Measurements from ENCODE around the gene C10orf143. TPM values are rescaled to one million over a fixed set of nuclear protein-coding genes. Genes with fewer than 3 reads are reported as not detected.

Gene C10orf143
- total RNA-seq, 2 donors from 2014 or later: 3.1 to 3.2 TPM

DNA sequence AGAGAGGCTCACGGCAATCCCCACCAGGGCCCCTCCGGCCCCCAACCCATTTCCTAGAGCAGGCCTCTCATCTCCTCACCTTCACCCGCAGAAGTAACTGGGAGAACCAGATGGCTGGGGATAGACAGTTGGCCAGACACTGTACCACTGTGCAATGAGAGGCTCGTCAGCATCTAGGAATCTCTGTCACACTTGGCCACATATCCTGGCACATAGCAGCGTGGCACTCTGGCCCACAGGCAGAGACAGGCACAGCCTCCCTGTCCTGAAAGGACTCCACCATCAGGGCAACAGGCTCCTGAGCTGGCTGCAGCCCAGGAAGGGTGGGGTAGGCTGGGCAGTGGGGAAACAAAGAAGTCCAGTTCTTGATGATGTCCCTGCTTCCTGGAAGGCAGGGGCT is 45.8 kb downstream of the C10orf143 start:
- no peak for DNase-seq (ENCODE audit: low spot score)
- intact Hi-C loops (cut with DNase I): no loop called here

DNA sequence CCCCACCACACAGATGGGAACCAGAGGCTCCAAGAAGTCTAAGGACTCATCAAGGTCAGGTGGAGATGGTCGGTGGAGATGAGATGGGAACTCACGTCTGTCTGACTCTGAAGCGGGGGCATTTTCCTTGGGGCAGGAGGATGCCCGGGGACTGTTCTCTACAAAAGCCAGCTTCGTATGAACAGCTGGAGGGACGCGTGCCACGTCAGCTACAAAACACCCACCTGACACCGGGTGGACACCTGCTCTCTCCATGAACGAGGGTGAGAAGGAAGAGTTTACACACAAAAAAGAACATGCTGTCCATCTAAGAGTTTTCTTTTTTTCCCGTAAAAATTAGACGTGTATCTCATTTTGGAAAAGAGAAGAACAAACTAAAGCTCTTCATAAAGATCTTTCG is 47.7 kb downstream of the C10orf143 start:
- intact Hi-C loops (cut with DNase I): no loop called here
- DNase-seq (ENCODE audit: low spot score): no peak

DNA sequence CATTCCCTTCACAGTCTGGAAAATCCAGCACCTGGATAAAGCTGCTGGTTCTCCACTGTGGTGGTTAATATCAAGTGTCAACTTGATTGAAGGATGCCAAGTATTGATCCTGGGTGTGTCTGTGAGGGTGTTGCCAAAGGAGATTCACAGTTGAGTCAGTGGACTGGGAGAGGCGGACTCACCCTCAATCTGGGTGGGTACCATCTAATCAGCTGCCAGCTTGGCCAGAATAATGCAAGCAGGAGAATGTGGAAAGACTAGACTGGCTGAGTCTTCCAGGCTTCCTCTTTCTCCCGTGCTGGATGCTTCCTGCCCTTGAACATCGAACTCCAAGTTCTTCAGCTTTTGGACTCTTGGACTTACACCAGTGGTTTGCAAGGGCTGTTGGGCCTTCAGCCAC is 48.4 kb downstream of the C10orf143 start:
- DNase-seq (ENCODE audit: low spot score): no peak
- intact Hi-C loops (cut with DNase I): no loop called here

DNA sequence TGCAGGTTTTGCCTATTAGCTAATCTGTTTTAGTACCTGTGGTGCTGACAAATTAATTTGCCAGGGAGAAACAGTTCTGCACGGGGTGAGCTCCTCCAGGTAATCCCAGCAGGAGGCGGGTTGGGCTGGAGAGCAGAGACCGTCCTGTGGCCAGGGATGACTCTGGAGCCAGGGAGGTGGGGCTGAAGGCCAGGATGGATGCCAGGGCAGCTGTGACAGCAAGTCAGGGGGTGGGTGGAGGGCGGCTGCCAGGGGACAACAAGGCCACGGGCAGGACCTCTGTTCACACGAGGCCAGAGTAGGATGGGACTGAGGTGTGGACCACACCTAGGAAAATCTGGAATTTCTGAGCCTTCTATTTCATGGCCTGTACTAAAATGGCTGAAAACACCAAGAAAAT is 48.9 kb downstream of the C10orf143 start:
- peak; percentile 52 for DNase-seq (ENCODE audit: low spot score)
- intact Hi-C loops (cut with DNase I): no loop called here

DNA sequence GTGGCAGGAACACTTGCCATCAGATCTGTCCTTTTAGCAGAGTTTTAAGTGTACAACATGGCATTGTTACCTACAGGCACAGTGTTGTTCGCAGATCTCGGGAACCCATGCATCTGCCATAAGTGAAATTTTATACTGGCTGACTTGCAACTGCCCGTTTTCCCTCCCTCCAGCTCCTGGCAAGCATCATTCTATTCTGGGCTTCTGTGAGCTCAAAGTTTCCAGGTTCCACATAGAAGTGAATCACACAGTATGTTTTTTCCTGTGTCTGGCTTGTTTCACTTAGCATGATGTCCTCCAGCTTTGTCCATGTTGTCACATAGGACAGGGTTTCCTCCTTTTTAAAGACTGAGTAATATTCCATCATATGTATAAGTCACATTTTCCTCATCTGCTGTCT is 56.6 kb downstream of the C10orf143 start:
- DNase-seq (ENCODE audit: low spot score): no peak
- intact Hi-C loops (cut with DNase I): no loop called here

DNA sequence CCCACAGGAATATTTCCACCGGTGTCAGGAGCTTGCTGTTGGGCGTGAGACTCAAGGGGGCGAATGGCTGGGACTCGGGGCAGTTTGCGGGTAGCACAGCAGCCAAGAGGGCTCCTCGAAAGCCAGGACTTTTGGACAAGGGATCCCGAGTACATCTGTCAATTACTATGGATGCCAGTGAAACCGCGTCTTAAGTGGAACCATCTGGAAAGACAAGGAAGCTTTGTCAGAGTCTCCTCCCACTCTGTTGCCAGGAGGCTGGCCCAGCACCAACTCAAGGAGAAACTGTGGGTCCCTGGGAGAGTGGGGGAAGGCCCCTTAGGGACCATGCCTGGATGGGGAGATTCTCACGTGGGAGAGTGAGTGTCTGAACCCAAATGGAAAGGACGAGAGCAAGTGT is 57.1 kb downstream of the C10orf143 start:
- intact Hi-C loops (cut with DNase I): no loop called here
- peak; percentile 41 for DNase-seq (ENCODE audit: low spot score)

DNA sequence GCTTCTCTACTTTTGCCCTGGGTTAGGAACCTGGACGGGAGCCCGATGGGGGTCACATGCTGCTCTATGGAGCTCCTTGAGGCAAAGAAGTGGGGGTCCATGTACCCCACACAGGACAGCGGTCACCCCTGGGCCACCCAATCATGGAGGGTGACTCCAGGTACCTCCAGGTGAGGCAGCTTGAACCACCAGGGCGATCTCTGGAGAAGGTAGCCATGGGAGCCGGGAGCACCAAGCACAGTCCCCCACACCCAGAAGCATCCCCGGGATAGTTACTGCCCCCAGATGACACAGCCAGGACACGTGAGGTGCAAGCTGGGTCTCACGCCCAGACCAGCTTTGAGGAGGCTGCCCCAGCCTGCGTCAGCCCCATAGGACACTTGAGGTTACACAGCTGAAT is 58.4 kb downstream of the C10orf143 start:
- DNase-seq (ENCODE audit: low spot score): peak; percentile 72
- intact Hi-C loops (cut with DNase I): loop anchor here in 1 of 2 donors (1.0 kb wide), 1 partner anchor 38 kb away; no protein-coding TSS in a partner anchor

DNA sequence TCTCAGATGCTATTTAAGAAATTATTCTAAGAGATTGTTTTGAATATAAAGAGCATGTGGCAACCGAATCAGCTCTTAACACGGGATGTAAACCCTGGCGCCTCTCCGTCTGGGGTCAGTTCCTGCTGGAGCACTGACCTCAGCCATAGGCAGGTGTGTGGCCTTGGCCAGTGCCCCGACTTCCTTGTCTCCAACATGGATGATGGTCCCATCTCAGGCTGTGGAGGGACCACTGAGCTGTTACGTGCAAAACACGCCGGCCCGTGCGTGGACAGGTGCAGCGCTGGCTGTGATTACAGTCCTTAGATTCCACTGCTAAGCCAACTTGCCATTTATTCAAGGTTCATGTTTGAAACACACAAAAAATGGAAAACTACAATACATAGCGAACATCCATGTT is 59.9 kb downstream of the C10orf143 start:
- intact Hi-C loops (cut with DNase I): no loop called here

DNA sequence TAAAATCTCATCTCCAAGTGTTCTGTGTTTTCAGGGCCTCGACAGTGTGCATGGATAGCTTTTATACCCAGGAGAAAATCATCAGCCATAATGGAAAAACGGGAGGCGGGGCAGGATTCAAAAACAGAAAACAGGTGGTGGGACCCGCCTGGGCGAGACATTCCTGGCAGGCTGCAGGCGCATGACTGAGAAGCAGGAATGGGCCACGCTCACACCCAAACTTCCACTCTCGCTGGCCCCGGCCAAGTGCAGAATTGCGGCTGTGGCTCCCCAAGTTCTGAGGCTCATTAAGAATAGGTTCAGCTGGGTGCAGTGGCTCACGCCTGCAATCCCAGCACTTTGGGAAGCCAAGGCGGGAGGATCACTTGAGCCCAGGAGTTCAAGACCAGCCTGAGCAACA is 60.6 kb downstream of the C10orf143 start:
- peak; percentile 49 for DNase-seq (ENCODE audit: low spot score)
- intact Hi-C loops (cut with DNase I): no loop called here

More for the DNA sequence above, 59.9 kb downstream of the C10orf143 start:
- DNase-seq (ENCODE audit: low spot score): peak; percentile 66

DNA sequence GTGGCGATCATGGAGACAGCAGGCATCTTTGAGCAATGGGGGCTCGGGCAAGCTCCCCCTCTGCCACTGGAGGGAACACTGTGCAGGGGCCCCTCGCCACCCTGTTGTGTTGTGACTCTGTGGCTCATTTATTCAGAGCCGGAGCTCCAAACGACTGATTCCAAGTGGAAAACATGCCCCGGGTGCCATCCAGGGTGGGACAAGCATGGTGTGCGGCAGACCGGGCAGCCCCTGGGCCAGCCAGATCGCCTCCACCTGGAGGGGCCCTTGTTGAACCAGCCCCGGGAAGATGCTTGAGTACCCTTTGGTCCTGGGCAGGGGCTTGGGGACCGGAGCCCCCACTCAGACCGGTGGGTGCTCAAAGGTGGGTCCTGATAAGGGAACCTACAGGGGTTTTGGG is 61.4 kb downstream of the C10orf143 start:
- intact Hi-C loops (cut with DNase I): no loop called here
- DNase-seq (ENCODE audit: low spot score): peak; percentile 66

DNA sequence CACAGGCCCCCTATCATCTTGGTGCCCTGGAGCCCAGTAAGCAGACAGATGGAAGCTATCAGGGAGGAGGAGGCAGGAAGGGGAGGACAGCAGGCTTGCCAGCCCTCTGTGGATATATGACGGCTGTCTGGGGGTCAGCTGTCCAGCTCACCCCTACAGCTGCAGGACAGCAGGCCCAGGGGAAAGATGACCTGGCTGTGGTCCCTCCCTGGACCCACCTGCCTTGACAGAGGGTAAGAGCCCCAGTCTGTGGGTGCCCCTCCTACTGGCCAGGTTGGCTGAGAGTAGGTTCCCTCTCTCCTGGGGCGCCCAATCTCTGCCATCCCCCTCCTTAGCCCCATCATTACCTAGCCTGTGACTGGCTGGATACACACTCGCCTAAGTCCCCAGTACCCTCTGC is 62.5 kb downstream of the C10orf143 start:
- intact Hi-C loops (cut with DNase I): no loop called here
- peak; percentile 24 for DNase-seq (ENCODE audit: low spot score)

DNA sequence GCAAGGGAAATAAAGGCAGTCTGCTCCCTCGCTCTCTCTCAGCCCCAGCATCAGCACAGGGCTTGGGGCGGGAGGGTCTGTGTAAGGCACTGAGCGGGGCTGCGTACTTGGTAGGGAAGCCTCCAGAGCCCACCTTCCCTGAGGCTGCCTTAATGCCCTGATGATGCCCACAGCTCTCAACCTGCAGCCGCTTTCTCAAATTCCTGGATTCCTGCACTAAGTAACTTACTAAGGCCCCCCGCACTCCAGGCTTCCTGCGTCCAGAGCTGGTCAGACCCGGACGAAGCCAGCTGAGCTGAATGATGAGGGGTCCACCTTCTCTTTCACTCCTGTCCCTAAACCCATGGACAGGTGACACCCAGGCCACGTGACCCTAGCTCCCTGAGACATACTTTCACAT is 63.3 kb downstream of the C10orf143 start:
- peak; percentile 62 for DNase-seq (ENCODE audit: low spot score)
- intact Hi-C loops (cut with DNase I): no loop called here

DNA sequence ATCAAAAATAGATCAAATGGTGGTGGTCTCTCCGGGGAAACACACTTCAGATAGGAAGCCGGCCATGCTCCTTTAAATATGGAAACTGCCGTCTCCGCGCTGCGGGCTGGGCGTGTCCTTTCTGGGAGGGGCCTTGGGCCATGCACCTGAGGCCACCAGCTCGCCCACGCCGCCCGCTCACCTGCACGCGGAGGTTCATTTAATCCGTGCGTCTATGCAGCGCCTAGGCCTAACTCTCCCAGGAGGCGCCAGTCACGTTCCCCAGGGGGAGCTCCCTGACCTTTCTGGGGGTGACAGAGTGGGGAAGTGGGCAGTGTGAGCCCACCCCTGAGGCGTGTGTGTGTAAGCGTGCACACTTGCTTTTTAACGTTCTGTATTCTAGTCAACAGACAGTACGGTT is 64.0 kb downstream of the C10orf143 start:
- intact Hi-C loops (cut with DNase I): no loop called here
- DNase-seq (ENCODE audit: low spot score): peak; percentile 62

DNA sequence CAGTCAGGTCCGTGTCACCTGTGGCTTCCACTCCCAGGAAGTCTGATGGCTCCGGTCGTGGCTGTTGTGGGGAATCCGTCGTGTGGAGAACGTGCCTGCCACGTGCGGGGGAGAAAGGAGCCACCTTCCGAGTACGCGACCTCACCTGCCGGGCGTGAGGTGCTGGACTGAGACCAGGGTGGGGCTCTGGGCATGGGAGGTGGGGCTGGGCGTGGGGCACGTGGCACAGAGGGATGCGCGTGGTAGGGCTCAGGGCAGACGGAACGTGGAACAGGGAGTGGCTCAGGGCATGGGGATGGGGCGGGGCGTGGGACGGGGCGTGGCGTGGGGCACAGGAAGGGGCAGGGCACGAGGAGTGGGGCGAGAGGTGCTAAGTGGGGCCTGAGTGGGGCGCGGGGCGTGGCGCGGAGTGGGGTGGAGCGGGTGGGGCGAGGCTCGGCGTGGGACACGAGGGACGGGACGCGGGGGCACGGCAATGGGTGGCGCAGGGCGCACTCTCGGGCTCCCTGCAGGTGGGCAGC is 64.8 kb downstream of the C10orf143 start:
- intact Hi-C loops (cut with DNase I): no loop called here
- peak; percentile 73 for DNase-seq (ENCODE audit: low spot score)

DNA sequence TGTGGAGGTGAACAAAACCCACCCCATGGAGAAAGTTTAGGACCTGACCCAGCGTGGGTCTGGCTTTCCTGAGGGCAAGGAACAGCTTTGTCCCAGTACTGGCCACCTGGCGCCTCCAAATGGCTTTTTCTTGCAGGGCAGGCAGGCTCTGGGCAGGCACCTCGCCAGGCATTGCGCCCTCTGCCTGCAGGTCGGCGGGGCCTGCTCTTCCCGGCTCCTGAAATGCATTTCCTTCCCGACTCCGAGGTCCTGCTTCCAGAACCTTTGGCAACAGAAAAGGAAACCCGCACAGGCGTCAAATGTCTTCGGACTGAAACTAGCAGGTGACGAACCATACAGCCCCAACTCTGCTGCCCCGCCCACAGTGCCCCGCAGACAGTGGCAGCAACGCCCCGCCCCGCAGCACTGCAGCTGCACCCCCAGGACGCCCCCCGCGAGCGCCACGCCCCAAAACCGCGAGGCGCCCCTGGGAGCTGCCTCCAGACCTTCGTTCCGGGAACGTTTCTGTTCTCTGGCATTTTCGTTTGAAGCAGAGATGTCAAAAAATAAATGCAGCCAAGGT is 65.5 kb downstream of the C10orf143 start:
- DNase-seq (ENCODE audit: low spot score): peak; percentile 76
- intact Hi-C loops (cut with DNase I): no loop called here

DNA sequence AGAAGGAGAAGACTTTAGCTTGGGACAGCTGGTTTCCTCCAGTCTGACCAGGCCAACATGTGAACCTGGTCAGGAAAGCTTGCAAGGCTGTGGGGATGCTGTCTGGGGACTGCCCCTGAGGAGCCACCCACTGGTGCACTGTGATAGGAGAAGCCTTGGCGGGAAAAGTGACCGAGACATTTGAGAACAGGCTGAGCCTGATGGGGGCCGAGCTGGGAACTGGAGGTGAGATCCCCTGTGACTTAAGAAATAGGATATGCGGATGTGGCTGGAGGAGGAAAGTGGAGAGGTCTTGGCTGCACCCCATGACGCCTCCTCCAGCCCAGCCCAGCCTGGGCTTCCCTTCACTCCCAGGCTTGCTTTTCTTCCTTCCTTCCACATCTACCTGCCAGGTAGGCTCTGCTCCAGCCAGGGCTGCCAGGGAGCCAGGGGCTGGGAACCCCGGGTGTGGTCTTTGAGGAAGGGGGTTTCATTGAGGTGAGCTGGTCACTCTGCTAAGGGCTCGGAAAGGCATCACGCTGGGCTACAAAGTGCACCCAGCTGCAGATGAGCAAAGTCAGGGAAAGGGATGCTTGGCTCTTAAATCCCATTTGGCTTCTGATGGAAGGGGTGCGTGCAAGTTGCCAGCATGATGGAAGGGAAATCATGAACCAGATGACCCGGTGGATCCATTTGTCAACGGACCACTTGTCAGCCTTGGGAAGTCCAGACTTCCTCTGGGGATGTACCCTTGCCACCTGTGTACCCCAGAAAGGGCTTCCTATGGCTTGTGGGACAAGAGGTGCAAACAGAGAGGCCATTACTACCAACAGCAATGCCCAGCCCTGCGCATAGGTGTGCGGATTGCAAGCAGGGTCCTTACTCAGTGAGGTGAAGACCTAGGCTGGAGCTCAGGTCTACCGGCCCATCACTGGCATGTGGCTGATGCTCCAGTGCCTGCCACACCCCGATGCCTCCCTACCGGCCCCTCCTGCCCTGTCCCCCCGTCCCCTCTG is 66.3 kb downstream of the C10orf143 start:
- peak; percentile 48 for DNase-seq (ENCODE audit: low spot score)
- intact Hi-C loops (cut with DNase I): no loop called here

DNA sequence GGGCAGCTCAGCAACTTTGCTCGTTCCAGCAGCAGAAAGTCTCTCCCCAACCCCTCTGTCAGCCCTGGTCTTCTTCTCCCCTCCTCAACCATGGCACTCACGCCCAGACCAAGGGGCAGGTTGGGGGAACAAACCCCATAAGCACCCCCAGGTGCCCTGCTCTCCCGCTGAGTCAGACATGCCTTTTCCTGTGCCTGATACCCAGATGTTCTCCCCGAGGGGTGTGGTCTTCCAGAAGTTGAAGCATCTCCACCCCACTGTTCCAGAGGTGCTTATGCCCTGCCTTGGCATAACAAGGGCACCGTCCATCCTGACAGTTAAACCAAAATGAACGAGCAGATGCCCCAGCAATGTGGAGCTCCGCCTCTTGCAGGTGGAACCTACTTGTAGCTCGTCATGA is 67.1 kb downstream of the C10orf143 start:
- DNase-seq (ENCODE audit: low spot score): peak; percentile 68
- intact Hi-C loops (cut with DNase I): no loop called here

DNA sequence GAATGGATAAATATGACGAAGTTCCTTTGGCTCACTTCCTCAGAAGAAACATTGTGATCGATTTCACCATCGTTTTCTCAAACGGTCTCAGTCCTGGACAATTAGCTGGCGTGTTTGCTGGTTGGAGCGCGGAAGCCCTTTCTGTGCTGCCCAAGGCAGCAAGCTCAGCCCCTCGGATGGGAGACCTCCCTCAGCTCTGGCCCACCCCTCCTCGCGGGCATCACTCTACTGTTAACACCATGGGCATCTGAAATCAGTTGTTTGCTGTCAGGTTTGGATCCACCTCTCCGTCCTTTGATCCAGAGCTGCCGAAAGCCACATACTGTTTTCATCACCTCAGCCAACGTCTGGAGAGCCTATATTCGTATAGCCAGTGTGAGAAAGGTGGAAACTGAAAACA is 68.2 kb downstream of the C10orf143 start:
- peak; percentile 32 for DNase-seq (ENCODE audit: low spot score)
- intact Hi-C loops (cut with DNase I): no loop called here

DNA sequence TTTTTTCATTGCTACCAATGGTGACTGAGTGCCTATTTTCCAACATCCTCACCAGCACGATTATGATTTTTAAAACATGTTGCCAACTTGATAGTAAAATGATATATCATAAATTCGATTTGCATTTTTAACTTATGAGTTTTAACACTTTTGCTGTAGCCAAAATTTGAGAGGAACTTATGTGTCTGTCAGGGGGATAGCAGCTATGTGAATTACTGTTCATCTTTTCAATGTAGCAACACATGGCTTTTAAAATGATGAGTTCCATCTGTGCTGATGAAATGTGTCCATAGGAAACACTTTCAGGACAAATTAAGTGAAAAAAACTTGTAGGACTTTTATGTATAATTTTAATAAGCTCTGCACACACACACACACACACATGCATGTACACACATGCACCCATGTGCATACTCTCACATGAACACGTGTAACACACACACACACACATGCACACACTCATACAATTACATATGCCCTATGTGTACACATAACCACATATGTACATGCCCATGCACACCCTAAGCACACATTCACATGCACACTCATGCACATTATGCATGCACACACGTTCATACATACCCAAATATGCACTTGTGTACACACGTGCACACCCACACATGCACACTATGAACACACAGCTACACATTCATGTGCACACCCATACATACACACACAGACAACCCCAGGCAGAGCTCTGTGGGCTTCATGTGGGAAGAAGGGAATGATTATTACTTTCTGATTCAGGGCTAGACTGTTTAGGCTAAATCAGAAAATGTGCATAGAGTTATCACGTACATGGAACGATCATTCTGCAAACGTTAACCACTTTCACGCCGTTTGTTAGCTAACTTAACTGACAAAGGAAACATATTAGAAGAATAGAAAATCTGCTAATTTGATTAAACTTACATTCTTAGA is 68.9 kb downstream of the C10orf143 start:
- intact Hi-C loops (cut with DNase I): no loop called here
- no peak for DNase-seq (ENCODE audit: low spot score)

Data from posterior vena cava (tissue), 2 donors.